Progenitor cell of endocrine pancreas (in vitro differentiated cells): ENCODE results near the gene IL16. TPM values are rescaled to one million over a fixed set of nuclear protein-coding genes. Genes with fewer than 3 reads are reported as not detected.

Experiments used
- DNase-seq: peaks from one replicate; pipeline ENCODE4 v3.0.0; 2021; ENCODE audit warnings: low spot score; ENCODE audit not compliant: unreplicated experiment
- H3K27ac Mint-ChIP-seq: 2 replicates; pipeline ENCODE4 v1.8.0; 2021; ENCODE audit warnings: mild to moderate bottlenecking, moderate library complexity, mixed read lengths
- H3K27me3 Mint-ChIP-seq: 2 replicates; pipeline ENCODE4 v1.8.0; 2021; ENCODE audit warnings: mixed read lengths
- H3K36me3 Mint-ChIP-seq: 2 replicates; pipeline ENCODE4 v1.8.0; 2022; ENCODE audit warnings: mixed read lengths; ENCODE audit not compliant: insufficient read depth
- H3K4me1 Mint-ChIP-seq: 2 replicates; pipeline ENCODE4 v1.8.0; 2021; ENCODE audit warnings: low read depth, mixed read lengths
- H3K4me3 Mint-ChIP-seq: 2 replicates; pipeline ENCODE4 v1.8.0; 2021; ENCODE audit warnings: low read depth, mild to moderate bottlenecking, moderate library complexity, mixed read lengths
- H3K9me3 Mint-ChIP-seq: 2 replicates; pipeline ENCODE4 v1.8.0; 2021; ENCODE audit warnings: low read depth, mixed read lengths
- CTCF ChIP-seq: fragments of 200-600 bp; sonication (generic); IDR thresholded peaks from one replicate; pipeline ENCODE4 v1.5.0; 2021; ENCODE audit warnings: antibody characterized with exemption, mild to moderate bottlenecking; ENCODE audit not compliant: unreplicated experiment
- total RNA-seq: library from RNA; stranded (reverse); gene quantifications from 2 replicates; pipeline ENCODE4 v1.2.1, GENCODE V29; 2021

Gene IL16
- total RNA-seq, 1 donor from 2014 or later: 0.38 TPM

DNA sequence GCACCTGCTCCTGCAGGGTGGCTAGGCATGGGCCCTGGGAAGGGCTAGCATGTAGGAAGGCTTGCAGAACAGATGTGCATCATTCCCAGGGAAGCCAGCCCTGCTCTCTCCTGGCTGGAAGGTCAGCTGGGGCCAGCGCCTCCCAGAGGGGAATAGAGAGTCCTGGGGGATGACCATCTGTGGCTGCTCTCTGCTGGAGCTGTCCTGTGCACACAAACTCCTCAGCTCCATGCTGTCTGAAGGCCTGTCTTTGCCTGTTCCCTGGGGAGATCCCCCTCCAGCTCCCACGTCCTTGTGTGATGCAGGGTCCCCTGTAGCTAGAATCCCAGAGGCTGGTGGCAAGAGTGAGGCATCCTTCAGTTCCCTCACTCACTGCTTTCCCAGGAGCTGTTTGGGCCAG lies 19.3 kb downstream of the IL16 start:
- peaks cover 3% of the 10 kb centered on the region for H3K9me3 Mint-ChIP-seq
- DNase-seq: no peak
- no peaks in the 10 kb centered on the region for H3K36me3 Mint-ChIP-seq
- H3K27me3 Mint-ChIP-seq: peaks cover 4% of the 10 kb centered on the region
- TF ChIP-seq CTCF: no peak
- no peak overlapping the region for H3K27ac Mint-ChIP-seq
- H3K4me1 Mint-ChIP-seq: no peaks in the 10 kb centered on the region
- no peak overlapping the region for H3K4me3 Mint-ChIP-seq

DNA sequence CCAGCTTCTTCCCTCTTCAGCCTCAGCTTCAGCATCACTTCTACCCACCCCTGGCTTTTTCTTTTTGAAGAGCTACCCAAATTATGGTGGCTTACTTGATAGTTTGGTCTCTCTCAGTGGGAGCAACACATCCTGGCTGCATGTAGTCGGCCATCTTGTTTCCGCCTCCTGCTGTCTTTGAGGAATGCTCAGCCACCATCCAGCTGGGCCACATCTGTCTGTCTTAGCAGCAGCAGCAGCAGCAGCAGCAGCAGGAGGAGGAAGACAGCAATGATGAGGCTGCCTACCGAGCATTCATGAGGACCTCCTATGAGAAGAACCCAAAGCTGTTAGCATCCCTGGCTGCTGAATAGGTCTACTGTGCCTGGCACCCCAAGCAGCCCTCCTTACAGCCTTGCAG lies 19.7 kb downstream of the IL16 start:
- H3K4me3 Mint-ChIP-seq: no peak overlapping the region
- no peaks in the 10 kb centered on the region for H3K36me3 Mint-ChIP-seq
- peaks cover 4% of the 10 kb centered on the region for H3K27me3 Mint-ChIP-seq
- peaks cover 3% of the 10 kb centered on the region for H3K9me3 Mint-ChIP-seq
- TF ChIP-seq CTCF: no peak
- no peak for DNase-seq
- H3K27ac Mint-ChIP-seq: no peak overlapping the region
- no peaks in the 10 kb centered on the region for H3K4me1 Mint-ChIP-seq

DNA sequence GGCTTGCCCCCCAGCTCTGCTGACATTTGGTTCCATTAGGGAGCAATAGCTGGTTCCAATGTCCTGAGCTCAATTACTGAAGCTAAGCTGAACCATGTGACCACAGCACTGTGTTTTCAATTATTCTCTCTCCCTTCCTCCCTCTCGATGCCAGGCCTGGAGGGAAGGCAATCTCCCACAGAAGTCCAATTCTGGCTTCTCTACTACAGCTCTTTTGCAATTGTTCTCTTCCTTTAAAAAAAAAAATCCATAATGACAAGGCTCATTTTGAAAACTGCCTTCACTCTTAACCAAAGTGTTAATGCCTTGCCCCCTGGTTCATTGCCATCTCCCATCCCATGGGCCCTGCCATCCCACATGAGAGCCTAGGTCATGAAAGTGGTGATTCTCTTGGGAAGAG lies 24.8 kb downstream of the IL16 start:
- H3K9me3 Mint-ChIP-seq: no peaks in the 10 kb centered on the region
- no peak overlapping the region for H3K27ac Mint-ChIP-seq
- DNase-seq: no peak
- no peak overlapping the region for H3K4me3 Mint-ChIP-seq
- H3K27me3 Mint-ChIP-seq: peaks cover 9% of the 10 kb centered on the region
- H3K36me3 Mint-ChIP-seq: no peaks in the 10 kb centered on the region
- H3K4me1 Mint-ChIP-seq: no peaks in the 10 kb centered on the region
- TF ChIP-seq CTCF: no peak

GRCh38 chr15:81222007-81222406 lies 25.3 kb downstream of the IL16 start:
- Mint-ChIP-seq H3K4me3 (no peak overlapping the region), H3K36me3 (no peaks in the 10 kb centered on the region), H3K4me1 (no peaks in the 10 kb centered on the region), H3K27me3 (peaks cover 9% of the 10 kb centered on the region), H3K27ac (no peak overlapping the region), H3K9me3 (no peaks in the 10 kb centered on the region)
- no peak for TF ChIP-seq CTCF
- DNase-seq: no peak

- TF ChIP-seq CTCF: no peak
- H3K36me3 Mint-ChIP-seq: no peaks in the 10 kb centered on the region
- no peaks in the 10 kb centered on the region for H3K9me3 Mint-ChIP-seq
- no peaks in the 10 kb centered on the region for H3K4me1 Mint-ChIP-seq
- peaks cover 19% of the 10 kb centered on the region for H3K27me3 Mint-ChIP-seq
- DNase-seq: no peak
- no peak overlapping the region for H3K27ac Mint-ChIP-seq
- H3K4me3 Mint-ChIP-seq: no peak overlapping the region
Measured at GRCh38 chr15:81223346-81223971, 26.8 kb downstream of the IL16 start.
